Measurements from ENCODE around the gene MAPK10. TPM values are rescaled to one million over a fixed set of nuclear protein-coding genes. Genes with fewer than 3 reads are reported as not detected.

Gene MAPK10
- total and polyA plus RNA-seq, 4 experiments from 2014 or later: 0.48 to 0.49 TPM; not detected in 2

DNA sequence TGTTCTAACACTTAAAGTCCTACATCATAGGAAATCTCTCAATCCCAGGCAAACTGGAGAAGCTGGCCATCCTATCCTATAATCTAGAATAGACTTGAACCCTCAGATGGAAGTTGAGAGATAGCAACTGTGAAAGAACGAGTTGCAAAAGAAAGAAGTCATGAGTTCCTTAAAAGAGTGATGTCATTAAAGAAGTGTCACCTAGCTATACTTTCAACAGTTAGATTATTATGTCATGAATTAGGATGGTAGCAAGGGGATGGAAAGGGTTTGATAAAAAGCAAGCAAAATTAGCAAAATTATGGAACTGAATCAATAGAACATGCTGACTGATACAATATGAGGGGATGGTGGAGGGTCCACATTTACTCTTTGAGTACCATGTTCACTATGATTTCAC is 7.1 kb upstream of the MAPK10 start:
- intact Hi-C loops (cut with micrococcal nuclease): no loop called here
- H3K27me3 ChIP-seq (ENCODE audit: insufficient read depth, low read length): no peaks in the 10 kb centered on the region
- no peak overlapping the region for H3K27ac Mint-ChIP-seq
- DNase-seq: no peak
- H3K4me3 ChIP-seq (ENCODE audit: low read length in 2 of 2): no peak overlapping the region
- peaks cover 0 to 7% (median 3%) of the 10 kb centered on the region in 8 donors for H3K9me3 Mint-ChIP-seq
- no peaks in the 10 kb centered on the region for H3K4me1 ChIP-seq (ENCODE audit: insufficient read depth, low read length)
- H3K4me1 Mint-ChIP-seq: no peaks in the 10 kb centered on the region
- H3K9me3 ChIP-seq (ENCODE audit: control insufficient read depth in 1 of 2, low read length in 2 of 2): no peaks in the 10 kb centered on the region
- H3K27ac ChIP-seq (ENCODE audit: low read depth, low read length): no peak overlapping the region
- H3K27me3 Mint-ChIP-seq: peaks cover 0 to under 1% of the 10 kb centered on the region in 2 donors
- no peaks in the 10 kb centered on the region for H3K36me3 ChIP-seq (ENCODE audit: insufficient read depth, low read length)
- ChIA-PET POLR2A (ENCODE audit: partially characterized antibody) (no interaction called here), CTCF (ENCODE audit: partially characterized antibody) (no interaction called here)
- H3K36me3 Mint-ChIP-seq: no peaks in the 10 kb centered on the region
- H3K4me3 Mint-ChIP-seq: no peak overlapping the region

DNA sequence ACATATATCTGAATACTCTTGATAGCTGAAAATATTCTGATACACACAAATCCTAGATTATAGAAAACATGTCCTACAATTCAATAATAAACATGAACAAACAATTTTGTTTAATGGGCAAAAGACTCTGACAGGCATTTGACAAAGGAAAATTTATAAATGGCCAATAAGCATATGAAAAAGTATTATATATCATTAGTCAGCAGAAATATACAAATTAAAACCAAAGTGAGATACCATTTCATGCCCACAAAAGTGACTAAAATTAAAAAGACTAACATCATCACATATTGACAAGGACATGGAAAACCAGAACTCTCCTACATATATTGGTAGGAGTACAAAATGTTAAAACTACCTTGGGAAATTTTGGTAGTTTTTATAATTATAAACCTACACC is 2.7 kb upstream of the MAPK10 start:
- H3K4me3 Mint-ChIP-seq: no peak overlapping the region
- intact Hi-C loops (cut with micrococcal nuclease): no loop called here
- no peak overlapping the region for H3K27ac Mint-ChIP-seq
- H3K36me3 ChIP-seq (ENCODE audit: insufficient read depth, low read length): no peaks in the 10 kb centered on the region
- H3K36me3 Mint-ChIP-seq: no peaks in the 10 kb centered on the region
- H3K4me1 Mint-ChIP-seq: peaks cover 8 to 11% (median 10%) of the 10 kb centered on the region in 4 donors
- ChIA-PET POLR2A (ENCODE audit: partially characterized antibody) (no interaction called here), CTCF (ENCODE audit: partially characterized antibody) (no interaction called here)
- no peak for DNase-seq
- no peaks in the 10 kb centered on the region for H3K9me3 ChIP-seq (ENCODE audit: control insufficient read depth in 1 of 2, low read length in 2 of 2)
- no peaks in the 10 kb centered on the region for H3K4me1 ChIP-seq (ENCODE audit: insufficient read depth, low read length)
- H3K9me3 Mint-ChIP-seq: no peaks in the 10 kb centered on the region
- no peaks in the 10 kb centered on the region for H3K27me3 ChIP-seq (ENCODE audit: insufficient read depth, low read length)
- no peak overlapping the region for H3K4me3 ChIP-seq (ENCODE audit: low read length in 2 of 2)
- no peak overlapping the region for H3K27ac ChIP-seq (ENCODE audit: low read depth, low read length)
- no peaks in the 10 kb centered on the region for H3K27me3 Mint-ChIP-seq

DNA sequence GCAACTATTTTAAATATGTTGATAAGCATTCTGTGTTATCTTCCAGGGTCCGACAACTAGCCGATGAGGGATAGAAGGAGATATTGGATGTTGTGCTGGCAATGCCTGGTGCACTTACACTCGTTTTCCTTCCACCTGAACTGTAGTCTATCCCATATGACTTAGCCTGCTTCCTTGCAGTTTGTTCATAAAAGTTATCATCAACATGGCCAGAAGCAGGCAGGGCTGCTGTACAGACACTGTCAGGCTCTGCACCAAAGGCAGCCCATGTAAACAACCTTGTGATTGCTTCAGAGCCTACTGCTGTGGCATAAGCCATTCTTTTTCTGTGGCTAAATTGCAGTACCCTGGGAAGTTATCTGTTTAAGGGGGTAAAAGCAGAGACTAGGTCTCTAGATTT is 1.6 kb downstream of the MAPK10 start:
- no peak for DNase-seq
- H3K27me3 Mint-ChIP-seq: no peaks in the 10 kb centered on the region
- H3K27ac Mint-ChIP-seq: peak overlapping the region in 1 of 7 donors; percentile 33
- no peak overlapping the region for H3K4me3 ChIP-seq (ENCODE audit: low read length in 2 of 2)
- no peak overlapping the region for H3K27ac ChIP-seq (ENCODE audit: low read depth, low read length)
- no peaks in the 10 kb centered on the region for H3K4me1 ChIP-seq (ENCODE audit: insufficient read depth, low read length)
- no peaks in the 10 kb centered on the region for H3K9me3 ChIP-seq (ENCODE audit: control insufficient read depth in 1 of 2, low read length in 2 of 2)
- no peaks in the 10 kb centered on the region for H3K27me3 ChIP-seq (ENCODE audit: insufficient read depth, low read length)
- no peaks in the 10 kb centered on the region for H3K36me3 ChIP-seq (ENCODE audit: insufficient read depth, low read length)
- peaks cover 8 to 11% (median 10%) of the 10 kb centered on the region in 4 donors for H3K4me1 Mint-ChIP-seq
- H3K9me3 Mint-ChIP-seq: no peaks in the 10 kb centered on the region
- ChIA-PET POLR2A (ENCODE audit: partially characterized antibody) (no interaction called here), CTCF (ENCODE audit: partially characterized antibody) (no interaction called here)
- intact Hi-C loops (cut with micrococcal nuclease): no loop called here
- H3K36me3 Mint-ChIP-seq: no peaks in the 10 kb centered on the region
- H3K4me3 Mint-ChIP-seq: no peak overlapping the region

DNA sequence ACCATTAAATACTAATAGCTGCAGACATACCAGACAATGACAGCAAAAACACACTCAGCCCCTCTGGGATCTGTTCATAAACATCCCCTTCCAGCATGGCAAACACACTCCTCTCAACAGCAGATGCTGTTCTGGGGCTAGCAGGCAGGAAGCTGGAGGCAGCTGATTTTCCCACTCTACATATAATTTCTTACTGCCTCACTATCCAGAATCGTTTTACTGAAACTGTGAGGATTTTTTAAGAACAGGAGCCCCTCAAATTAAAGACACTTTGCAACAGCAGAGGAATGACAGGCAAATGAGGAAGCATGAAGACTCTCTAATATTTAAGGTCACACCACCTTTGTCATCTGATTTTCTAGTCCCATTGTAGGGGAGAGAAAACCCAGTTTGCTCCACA is 2.2 kb downstream of the MAPK10 start:
- H3K4me1 ChIP-seq (ENCODE audit: insufficient read depth, low read length): no peaks in the 10 kb centered on the region
- H3K9me3 ChIP-seq (ENCODE audit: control insufficient read depth in 1 of 2, low read length in 2 of 2): no peaks in the 10 kb centered on the region
- POLR2A ChIA-PET (ENCODE audit: partially characterized antibody): no interaction called here
- Mint-ChIP-seq H3K27me3 (no peaks in the 10 kb centered on the region), H3K4me1 (peaks cover 8 to 11% (median 10%) of the 10 kb centered on the region in 4 donors), H3K9me3 (no peaks in the 10 kb centered on the region), H3K27ac (no peak overlapping the region), H3K36me3 (no peaks in the 10 kb centered on the region), H3K4me3 (no peak overlapping the region)
- CTCF ChIA-PET (ENCODE audit: partially characterized antibody): no interaction called here
- H3K27ac ChIP-seq (ENCODE audit: low read depth, low read length): no peak overlapping the region
- H3K4me3 ChIP-seq (ENCODE audit: low read length in 2 of 2): no peak overlapping the region
- H3K36me3 ChIP-seq (ENCODE audit: insufficient read depth, low read length): no peaks in the 10 kb centered on the region
- intact Hi-C loops (cut with micrococcal nuclease): no loop called here
- H3K27me3 ChIP-seq (ENCODE audit: insufficient read depth, low read length): no peaks in the 10 kb centered on the region
- no peak for DNase-seq

DNA sequence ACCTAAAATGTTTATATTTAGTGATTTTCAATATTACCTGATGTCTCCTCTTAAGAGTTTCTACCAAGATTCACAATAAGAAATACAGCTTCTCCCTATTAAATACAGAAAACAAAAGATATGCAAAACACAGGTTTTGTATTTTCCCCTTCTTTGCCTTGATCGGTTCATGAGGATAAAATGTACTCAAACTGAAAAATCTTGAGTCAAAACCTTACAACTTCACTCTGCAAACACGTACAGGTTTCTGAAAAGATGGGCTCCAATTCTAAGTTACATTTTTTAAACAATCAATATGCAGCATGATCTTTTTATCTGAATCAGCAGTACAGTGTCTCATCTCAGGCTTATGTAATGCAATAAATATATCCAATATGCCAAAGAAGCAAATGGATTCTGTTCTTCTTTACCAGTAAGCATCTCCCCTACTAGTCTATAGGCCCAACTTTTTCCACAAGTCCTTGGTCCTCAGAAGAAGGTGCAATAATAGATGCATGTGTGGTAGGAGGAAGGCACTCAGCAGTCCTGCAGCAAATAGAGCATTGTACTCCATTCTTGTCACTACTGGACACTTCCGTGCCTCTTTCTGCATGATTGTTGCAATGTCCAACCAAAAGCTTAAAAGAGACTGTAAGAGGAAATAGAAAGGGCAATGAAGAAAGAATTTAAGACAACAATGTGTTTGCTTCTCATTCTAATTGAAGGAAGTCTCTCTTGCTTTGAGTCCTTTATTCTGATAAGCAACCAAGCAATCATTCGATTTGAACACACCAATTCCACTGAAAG is 3.2 kb downstream of the MAPK10 start:
- no peaks in the 10 kb centered on the region for H3K4me1 ChIP-seq (ENCODE audit: insufficient read depth, low read length)
- no peak for DNase-seq
- H3K27me3 ChIP-seq (ENCODE audit: insufficient read depth, low read length): no peaks in the 10 kb centered on the region
- ChIA-PET POLR2A (ENCODE audit: partially characterized antibody) (no interaction called here), CTCF (ENCODE audit: partially characterized antibody) (no interaction called here)
- Mint-ChIP-seq H3K4me3 (no peak overlapping the region), H3K36me3 (no peaks in the 10 kb centered on the region), H3K9me3 (no peaks in the 10 kb centered on the region), H3K27me3 (no peaks in the 10 kb centered on the region), H3K4me1 (peaks cover 8 to 11% (median 10%) of the 10 kb centered on the region in 4 donors), H3K27ac (no peak overlapping the region)
- no peaks in the 10 kb centered on the region for H3K36me3 ChIP-seq (ENCODE audit: insufficient read depth, low read length)
- intact Hi-C loops (cut with micrococcal nuclease): no loop called here
- no peak overlapping the region for H3K27ac ChIP-seq (ENCODE audit: low read depth, low read length)
- no peaks in the 10 kb centered on the region for H3K9me3 ChIP-seq (ENCODE audit: control insufficient read depth in 1 of 2, low read length in 2 of 2)
- no peak overlapping the region for H3K4me3 ChIP-seq (ENCODE audit: low read length in 2 of 2)

DNA sequence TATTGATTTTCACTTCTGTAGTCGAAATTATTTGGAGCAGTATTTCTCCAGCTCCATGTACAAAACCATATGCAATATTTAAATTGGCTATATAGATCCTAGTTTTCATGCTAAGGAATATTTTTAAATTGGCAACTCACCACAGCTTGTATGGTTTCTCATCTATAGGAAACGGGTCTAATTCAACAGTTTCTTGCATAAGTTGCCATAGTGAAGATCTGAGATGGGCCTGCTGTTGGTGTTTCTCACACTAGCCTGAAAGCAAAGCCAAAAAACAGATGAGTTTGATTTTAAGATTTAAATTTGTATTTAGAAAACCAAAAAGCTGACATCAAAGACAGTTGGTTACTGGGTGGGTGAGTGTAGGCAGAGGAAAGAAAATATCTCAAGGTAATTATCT is 5.5 kb downstream of the MAPK10 start:
- H3K27me3 ChIP-seq (ENCODE audit: insufficient read depth, low read length): no peaks in the 10 kb centered on the region
- H3K36me3 ChIP-seq (ENCODE audit: insufficient read depth, low read length): no peaks in the 10 kb centered on the region
- Mint-ChIP-seq H3K4me3 (no peak overlapping the region), H3K27me3 (peaks cover 0 to 2% of the 10 kb centered on the region in 2 donors), H3K9me3 (no peaks in the 10 kb centered on the region), H3K4me1 (peaks cover 0 to 2% (median 0%) of the 10 kb centered on the region in 4 donors), H3K27ac (no peak overlapping the region), H3K36me3 (no peaks in the 10 kb centered on the region)
- DNase-seq: no peak
- no peaks in the 10 kb centered on the region for H3K4me1 ChIP-seq (ENCODE audit: insufficient read depth, low read length)
- H3K27ac ChIP-seq (ENCODE audit: low read depth, low read length): no peak overlapping the region
- POLR2A ChIA-PET (ENCODE audit: partially characterized antibody): no interaction called here
- CTCF ChIA-PET (ENCODE audit: partially characterized antibody): no interaction called here
- no peak overlapping the region for H3K4me3 ChIP-seq (ENCODE audit: low read length in 2 of 2)
- intact Hi-C loops (cut with micrococcal nuclease): no loop called here
- no peaks in the 10 kb centered on the region for H3K9me3 ChIP-seq (ENCODE audit: control insufficient read depth in 1 of 2, low read length in 2 of 2)

DNA sequence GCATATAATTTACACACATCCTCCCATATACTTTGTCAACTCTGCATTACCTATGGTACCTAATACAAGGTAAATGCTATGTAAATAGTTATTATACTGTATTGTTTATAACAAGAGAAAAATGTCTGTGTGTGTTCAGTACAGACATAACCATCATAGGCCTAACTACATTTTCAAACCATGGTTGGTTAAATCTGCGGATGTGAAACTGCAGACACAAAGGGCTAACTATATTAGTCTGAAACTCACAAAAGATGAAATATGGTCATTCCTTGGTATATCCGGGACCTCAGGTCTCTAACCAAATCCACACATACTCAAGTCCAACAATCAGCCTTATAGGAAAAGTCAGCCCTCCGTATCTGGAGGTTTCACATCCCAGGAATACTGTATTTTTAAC is 13.5 kb downstream of the MAPK10 start:
- Mint-ChIP-seq H3K27ac (no peak overlapping the region), H3K4me1 (no peaks in the 10 kb centered on the region), H3K36me3 (no peaks in the 10 kb centered on the region), H3K9me3 (peaks cover 0 to 2% (median 0%) of the 10 kb centered on the region in 8 donors), H3K27me3 (peaks cover 0 to 3% of the 10 kb centered on the region in 2 donors), H3K4me3 (no peak overlapping the region)
- Histone ChIP-seq H3K4me1 (ENCODE audit: insufficient read depth, low read length) (no peaks in the 10 kb centered on the region), H3K4me3 (ENCODE audit: low read length in 2 of 2) (no peak overlapping the region), H3K27ac (ENCODE audit: low read depth, low read length) (no peak overlapping the region), H3K36me3 (ENCODE audit: insufficient read depth, low read length) (no peaks in the 10 kb centered on the region), H3K27me3 (ENCODE audit: insufficient read depth, low read length) (no peaks in the 10 kb centered on the region), H3K9me3 (ENCODE audit: control insufficient read depth in 1 of 2, low read length in 2 of 2) (no peaks in the 10 kb centered on the region)
- no peak for DNase-seq
- intact Hi-C loops (cut with micrococcal nuclease): no loop called here
- POLR2A ChIA-PET (ENCODE audit: partially characterized antibody): no interaction called here
- CTCF ChIA-PET (ENCODE audit: partially characterized antibody): no interaction called here
